B cell (primary cell): ENCODE data around the gene SNRNP48.

Source experiments
- CTCF ChIP-seq: fragments of 200-600 bp; IDR thresholded peaks from one replicate; pipeline ENCODE4 v1.8.0; 2022; ENCODE audit warnings: antibody characterized with exemption, mild to moderate bottlenecking
- EZH2 ChIP-seq: IDR thresholded peaks from 2 replicates; pipeline ENCODE4 v1.6.1; 2012; ENCODE audit warnings: borderline replicate concordance, low read depth, mild to moderate bottlenecking, moderate library complexity, low read length; ENCODE audit not compliant: insufficient read depth, poor library complexity, severe bottlenecking

- TF ChIP-seq EZH2 (no peak), CTCF (no peak)
Observed at GRCh38 chr6:7545316-7546019, 44.5 kb upstream of the SNRNP48 start.
